Stimulated activated CD4-positive, alpha-beta T cell treated with anti-CD3 and anti-CD28 coated beads, Interleukin-15, amount 100 ng/mL, for 24 hours (primary cell): ENCODE results near the gene TMTC1.

Source experiments
- DNase-seq: peaks from one replicate; pipeline ENCODE4 v3.0.0-alpha.2; 2020

The TMTC1 gene

GRCh38 chr12:29609431-29610215 lies 174.1 kb downstream of the TMTC1 start:
- DNase-seq, result no peak

- no peak for DNase-seq
Observed at GRCh38 chr12:29608581-29608980, 175.2 kb downstream of the TMTC1 start.

GRCh38 chr12:29599381-29599780 lies 184.4 kb downstream of the TMTC1 start:
- no peak for DNase-seq

- DNase-seq, result no peak
Observed at GRCh38 chr12:29595071-29595755, 188.5 kb downstream of the TMTC1 start.

GRCh38 chr12:29593001-29593400 lies 190.7 kb downstream of the TMTC1 start:
- no peak for DNase-seq

GRCh38 chr12:29591140-29592020 lies 192.4 kb downstream of the TMTC1 start:
- DNase-seq, result no peak

GRCh38 chr12:29589851-29590250 lies 193.9 kb downstream of the TMTC1 start:
- no peak for DNase-seq

- DNase-seq, result no peak
Observed at GRCh38 chr12:29589286-29589820, 194.4 kb downstream of the TMTC1 start.

GRCh38 chr12:29582677-29583272 lies 201.0 kb downstream of the TMTC1 start:
- no peak for DNase-seq

- DNase-seq, result no peak
Observed at GRCh38 chr12:29582146-29582545, 201.6 kb downstream of the TMTC1 start.

GRCh38 chr12:29581631-29582030 lies 202.1 kb downstream of the TMTC1 start:
- DNase-seq, result no peak

- no peak for DNase-seq
Observed at GRCh38 chr12:29580971-29581370, 202.8 kb downstream of the TMTC1 start.

- DNase-seq, result no peak
Observed at GRCh38 chr12:29578731-29579130, 205.0 kb downstream of the TMTC1 start.

- no peak for DNase-seq
Observed at GRCh38 chr12:29578070-29578469, 205.7 kb downstream of the TMTC1 start.

- no peak for DNase-seq
Observed at GRCh38 chr12:29574500-29574899, 209.2 kb downstream of the TMTC1 start.

GRCh38 chr12:29572938-29573337 lies 210.8 kb downstream of the TMTC1 start:
- DNase-seq, result no peak

- DNase-seq, result no peak
Observed at GRCh38 chr12:29572464-29572863, 211.3 kb downstream of the TMTC1 start.

GRCh38 chr12:29569132-29569757 lies 214.5 kb downstream of the TMTC1 start:
- no peak for DNase-seq

GRCh38 chr12:29566441-29566840 lies 217.3 kb downstream of the TMTC1 start:
- DNase-seq, result no peak

GRCh38 chr12:29565727-29566126 lies 218.0 kb downstream of the TMTC1 start:
- DNase-seq, result no peak

- no peak for DNase-seq
Observed at GRCh38 chr12:29564925-29565324, 218.8 kb downstream of the TMTC1 start.

GRCh38 chr12:29563636-29564035 lies 220.1 kb downstream of the TMTC1 start:
- no peak for DNase-seq
